ENCODE results near the gene ITPR1.

- TF ChIP-seq REST (IDR thresholded peaks at IDR 0.05; ENCODE audit: borderline replicate concordance) (no peak), MXI1 (conservative IDR thresholded peaks at IDR 0.05; ENCODE audit: poor library complexity, severe bottlenecking) (no peak), EP300 (conservative IDR thresholded peaks at IDR 0.05; ENCODE audit: poor library complexity, severe bottlenecking) (no peak), POLR2AphosphoS5 (IDR thresholded peaks at IDR 0.05) (no peak), EZH2 (IDR thresholded peaks at IDR 0.05; ENCODE audit: borderline replicate concordance, insufficient read depth, low read length, poor library complexity, severe bottlenecking) (no peak), CTCF (IDR thresholded peaks at IDR 0.05; ENCODE audit: poor library complexity, severe bottlenecking) (no peak), TAF1 (IDR thresholded peaks at IDR 0.05; ENCODE audit: low read depth) (no peak), RAD21 (conservative IDR thresholded peaks at IDR 0.05) (no peak)
Observed at GRCh38 chr3:4882548-4882947, 389.4 kb downstream of the ITPR1 start.

Measured in neural cell (in vitro differentiated cells).